Mesodermal cell (in vitro differentiated cells): ENCODE results near the gene SPPL3.
"Not testable (repeated sequence)": the region's sequence is repeated elsewhere in the genome, so short reads cannot be mapped to it uniquely, and the experiment has no call there.

Experiments used
- H3K27ac ChIP-seq: 2 replicates; pipeline ENCODE4 v1.7.0; 2013; ENCODE audit warnings: mild to moderate bottlenecking, low read depth, low read length, moderate library complexity; ENCODE audit not compliant: severe bottlenecking
- H3K36me3 ChIP-seq: 2 replicates; pipeline ENCODE4 v1.7.1; 2013; ENCODE audit warnings: mild to moderate bottlenecking, low read length, moderate library complexity; ENCODE audit not compliant: control insufficient read depth, insufficient read depth
- H3K4me1 ChIP-seq: one replicate; pipeline ENCODE4 v1.7.1; 2013; ENCODE audit warnings: mild to moderate bottlenecking, low read length; ENCODE audit not compliant: insufficient read depth, control insufficient read depth, poor library complexity, severe bottlenecking
- H3K4me3 ChIP-seq: 2 replicates; pipeline ENCODE4 v1.7.0; 2013; ENCODE audit warnings: low read length, control low read depth, mild to moderate bottlenecking; ENCODE audit not compliant: insufficient read depth, poor library complexity, severe bottlenecking; ENCODE audit errors: extremely low read depth
- H3K9me3 ChIP-seq: 2 replicates; pipeline ENCODE4 v1.7.1; 2013; ENCODE audit warnings: mild to moderate bottlenecking, low read length, moderate library complexity; ENCODE audit not compliant: control insufficient read depth
- WGBS, 2 experiments: methylation state at CpG; one replicate each; pipeline ENCODE4 v1.1.5; 2013; ENCODE audit warnings: missing lambda C conversion rate in 2 of 2; ENCODE audit not compliant: insufficient coverage in 2 of 2; 5-methylcytosine and 5-hydroxymethylcytosine counted together

Gene SPPL3

GRCh38 chr12:120917748-120918147, 13.6 kb upstream of the SPPL3 start:
- WGBS, 2 experiments = 84% methylated on average over 2 of the region's 2 CpGs; no CpG with 5 or more reads in 1 of the 2 experiments
- no peak overlapping the region for H3K4me3 ChIP-seq
- no peaks in the 10 kb centered on the region for H3K4me1 ChIP-seq
- H3K36me3 ChIP-seq = no peaks in the 10 kb centered on the region
- peaks cover 6% of the 10 kb centered on the region for H3K9me3 ChIP-seq
- H3K27ac ChIP-seq = no peak overlapping the region

- no peaks in the 10 kb centered on the region for H3K36me3 ChIP-seq
- H3K9me3 ChIP-seq = peaks cover 6% of the 10 kb centered on the region
- H3K4me1 ChIP-seq = no peaks in the 10 kb centered on the region
- H3K4me3 ChIP-seq = no peak overlapping the region
- 89 to 95% methylated on average over 12 to 14 of the region's 14 CpGs for WGBS, 2 experiments
- H3K27ac ChIP-seq = no peak overlapping the region
These were observed 12.4 kb upstream of the SPPL3 start for GRCh38 chr12:120916561-120916960.

GRCh38 chr12:120914794-120915193, 10.6 kb upstream of the SPPL3 start:
- Histone ChIP-seq H3K4me3 (no peak overlapping the region), H3K27ac (no peak overlapping the region), H3K4me1 (no peaks in the 10 kb centered on the region), H3K36me3 (no peaks in the 10 kb centered on the region), H3K9me3 (peaks cover 6% of the 10 kb centered on the region)
- WGBS, 2 experiments = 93 to 94% methylated on average over 6 to 7 of the region's 7 CpGs

- WGBS, 2 experiments = 77 to 79% methylated on average over 3 to 4 of the region's 5 CpGs
- H3K9me3 ChIP-seq = no peaks in the 10 kb centered on the region
- H3K4me1 ChIP-seq = no peaks in the 10 kb centered on the region
- H3K4me3 ChIP-seq = no peak overlapping the region
- no peaks in the 10 kb centered on the region for H3K36me3 ChIP-seq
- H3K27ac ChIP-seq = no peak overlapping the region
These were observed 5.6 kb upstream of the SPPL3 start for GRCh38 chr12:120909633-120910298.

- no peaks in the 10 kb centered on the region for H3K9me3 ChIP-seq
- no peaks in the 10 kb centered on the region for H3K4me1 ChIP-seq
- WGBS, 2 experiments = 93 to 98% methylated on average over 4 to 5 of the region's 5 CpGs
- peaks cover 5% of the 10 kb centered on the region for H3K36me3 ChIP-seq
- H3K27ac ChIP-seq = no peak overlapping the region
- H3K4me3 ChIP-seq = no peak overlapping the region
These were observed 1.8 kb upstream of the SPPL3 start for GRCh38 chr12:120905856-120906384.

- 0% methylated on average over 48 to 65 of the region's 85 CpGs for WGBS, 2 experiments
- H3K36me3 ChIP-seq = peaks cover 9% of the 10 kb centered on the region
- no peak overlapping the region for H3K27ac ChIP-seq
- peak overlapping the region; percentile 99 for H3K4me3 ChIP-seq
- no peaks in the 10 kb centered on the region for H3K4me1 ChIP-seq
- no peaks in the 10 kb centered on the region for H3K9me3 ChIP-seq
These were observed 554 bp downstream of the SPPL3 start for GRCh38 chr12:120903412-120904196.

- no peak overlapping the region for H3K27ac ChIP-seq
- H3K4me3 ChIP-seq = peak overlapping the region; percentile 99
- H3K36me3 ChIP-seq = peaks cover 9% of the 10 kb centered on the region
- no peaks in the 10 kb centered on the region for H3K4me1 ChIP-seq
- no peaks in the 10 kb centered on the region for H3K9me3 ChIP-seq
- WGBS, 2 experiments = 23 to 26% methylated on average over 15 of the region's 15 CpGs
These were observed 1.2 kb downstream of the SPPL3 start for GRCh38 chr12:120902846-120903411.

GRCh38 chr12:120901818-120902217, 2.3 kb downstream of the SPPL3 start:
- 91 to 98% methylated on average over 4 of the region's 4 CpGs for WGBS, 2 experiments
- peaks cover 9% of the 10 kb centered on the region for H3K36me3 ChIP-seq
- no peak overlapping the region for H3K27ac ChIP-seq
- H3K9me3 ChIP-seq = no peaks in the 10 kb centered on the region
- H3K4me3 ChIP-seq = no peak overlapping the region
- no peaks in the 10 kb centered on the region for H3K4me1 ChIP-seq

- WGBS, 2 experiments = 91 to 98% methylated on average over 4 to 5 of the region's 5 CpGs
These were observed 3.1 kb downstream of the SPPL3 start for GRCh38 chr12:120901101-120901500.

GRCh38 chr12:120895532-120895931, 8.6 kb downstream of the SPPL3 start:
- 89 to 100% methylated on average over 1 to 3 of the region's 7 CpGs for WGBS, 2 experiments
- H3K9me3 ChIP-seq = no peaks in the 10 kb centered on the region
- peaks cover 11% of the 10 kb centered on the region for H3K36me3 ChIP-seq
- H3K27ac ChIP-seq = no peak overlapping the region
- H3K4me1 ChIP-seq = no peaks in the 10 kb centered on the region
- H3K4me3 ChIP-seq = no peak overlapping the region

More at GRCh38 chr12:120901101-120901500, 3.1 kb downstream of the SPPL3 start:
- not testable (repeated sequence) for H3K36me3 ChIP-seq, H3K9me3 ChIP-seq, H3K4me3 ChIP-seq, H3K4me1 ChIP-seq, H3K27ac ChIP-seq
